Thoracic aorta (tissue), 2 donors: ENCODE data around the gene CACNA1B. TPM values are rescaled to one million over a fixed set of nuclear protein-coding genes. Genes with fewer than 3 reads are reported as not detected.

Experiments used
- ATAC-seq: fragments of 150-250 bp; one replicate; pipeline ENCODE4 v1.8.0; 2017; ENCODE audit warnings: low read depth; ENCODE audit not compliant: insufficient number of reproducible peaks, low FRiP score
- DNase-seq: peaks from one replicate; pipeline ENCODE4 v3.0.0-alpha.2; 2020; ENCODE audit warnings: low spot score
- H3K27ac ChIP-seq, 2 donors: fragments of 200-600 bp; sonication (generic); 1 replicate in 1 of 2; 2 replicates in 1 of 2; pipeline ENCODE4 v1.5.1; 2016; ENCODE audit warnings: mild to moderate bottlenecking in 2 of 2, moderate library complexity in 2 of 2
- H3K27me3 ChIP-seq: fragments of 200-600 bp; sonication (generic); replicated peaks from 2 replicates; pipeline ENCODE4 v1.6.0; 2016; ENCODE audit warnings: mild to moderate bottlenecking; ENCODE audit not compliant: insufficient read depth
- H3K36me3 ChIP-seq: fragments of 200-600 bp; sonication (generic); one replicate; pipeline ENCODE4 v1.5.1; 2016
- H3K4me1 ChIP-seq, 2 donors: fragments of 200-600 bp; sonication (generic); 1 replicate in 1 of 2; 2 replicates in 1 of 2; pipeline versions ENCODE4 v1.5.1 to v1.6.0; 2016; ENCODE audit warnings: low read depth in 2 of 2, mild to moderate bottlenecking in 1 of 2; ENCODE audit not compliant: control insufficient read depth in 1 of 2
- H3K4me3 ChIP-seq: fragments of 200-600 bp; sonication (generic); 2 replicates; pipeline ENCODE4 v1.5.1; 2016; ENCODE audit warnings: mild to moderate bottlenecking
- H3K9me3 ChIP-seq: fragments of 200-600 bp; sonication (generic); 2 replicates; pipeline ENCODE4 v1.5.1; 2016
- total RNA-seq, 2 donors: library from RNA; depleted of rRNA; stranded (reverse); fragments of >200 nt; gene quantifications; one replicate each; pipeline versions ENCODE4 v1.1.0 to v1.2.3, GENCODE V29; 2016
- TF ChIP-seq, protein P1 (sequence below): fragments of 200-600 bp; sonication (generic); IDR thresholded peaks from one replicate; pipeline ENCODE4 v1.5.1; 2019; ENCODE audit warnings: antibody characterized with exemption

The CACNA1B gene
- total RNA-seq, 2 donors from 2014 or later: 0.07 to 0.14 TPM

DNA sequence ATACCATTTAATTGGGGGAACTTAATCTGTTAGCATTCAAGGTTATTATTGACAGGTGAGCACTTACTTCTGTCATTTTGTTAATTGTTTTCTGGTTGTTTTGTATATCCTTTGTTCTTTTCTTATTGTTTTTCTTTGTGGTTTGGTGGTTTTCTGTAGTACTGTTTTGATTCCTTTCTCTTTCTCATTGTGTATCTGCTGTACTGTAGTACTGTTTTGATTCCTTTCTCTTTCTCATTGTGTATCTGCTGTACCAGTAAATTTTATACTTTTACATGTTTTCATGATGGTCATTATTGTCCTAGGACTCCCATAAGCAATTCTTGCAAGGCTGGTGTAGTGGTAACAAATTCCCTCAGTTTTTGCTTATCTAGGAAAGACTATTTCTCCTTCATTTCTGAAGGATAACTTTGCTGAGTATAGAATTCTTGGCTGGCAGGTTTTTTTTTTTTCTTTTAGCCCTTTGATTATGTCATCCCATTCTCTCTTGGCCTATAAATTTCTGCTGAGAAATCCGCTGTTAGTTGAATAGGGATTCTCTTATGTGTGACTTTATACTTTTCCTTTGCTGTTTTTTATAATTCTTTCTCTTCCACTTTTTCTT, 24.1 kb upstream of the CACNA1B start:
- no peak for DNase-seq
- H3K36me3 ChIP-seq: no peaks in the 10 kb centered on the region
- H3K27me3 ChIP-seq: no peaks in the 10 kb centered on the region
- ATAC-seq: no peak
- H3K27ac ChIP-seq: no peak overlapping the region
- H3K4me1 ChIP-seq: no peaks in the 10 kb centered on the region
- H3K4me3 ChIP-seq: no peak overlapping the region
- H3K9me3 ChIP-seq: peaks cover 28% of the 10 kb centered on the region
- TF ChIP-seq, protein P1, sequence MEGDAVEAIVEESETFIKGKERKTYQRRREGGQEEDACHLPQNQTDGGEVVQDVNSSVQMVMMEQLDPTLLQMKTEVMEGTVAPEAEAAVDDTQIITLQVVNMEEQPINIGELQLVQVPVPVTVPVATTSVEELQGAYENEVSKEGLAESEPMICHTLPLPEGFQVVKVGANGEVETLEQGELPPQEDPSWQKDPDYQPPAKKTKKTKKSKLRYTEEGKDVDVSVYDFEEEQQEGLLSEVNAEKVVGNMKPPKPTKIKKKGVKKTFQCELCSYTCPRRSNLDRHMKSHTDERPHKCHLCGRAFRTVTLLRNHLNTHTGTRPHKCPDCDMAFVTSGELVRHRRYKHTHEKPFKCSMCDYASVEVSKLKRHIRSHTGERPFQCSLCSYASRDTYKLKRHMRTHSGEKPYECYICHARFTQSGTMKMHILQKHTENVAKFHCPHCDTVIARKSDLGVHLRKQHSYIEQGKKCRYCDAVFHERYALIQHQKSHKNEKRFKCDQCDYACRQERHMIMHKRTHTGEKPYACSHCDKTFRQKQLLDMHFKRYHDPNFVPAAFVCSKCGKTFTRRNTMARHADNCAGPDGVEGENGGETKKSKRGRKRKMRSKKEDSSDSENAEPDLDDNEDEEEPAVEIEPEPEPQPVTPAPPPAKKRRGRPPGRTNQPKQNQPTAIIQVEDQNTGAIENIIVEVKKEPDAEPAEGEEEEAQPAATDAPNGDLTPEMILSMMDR: no peak

DNA sequence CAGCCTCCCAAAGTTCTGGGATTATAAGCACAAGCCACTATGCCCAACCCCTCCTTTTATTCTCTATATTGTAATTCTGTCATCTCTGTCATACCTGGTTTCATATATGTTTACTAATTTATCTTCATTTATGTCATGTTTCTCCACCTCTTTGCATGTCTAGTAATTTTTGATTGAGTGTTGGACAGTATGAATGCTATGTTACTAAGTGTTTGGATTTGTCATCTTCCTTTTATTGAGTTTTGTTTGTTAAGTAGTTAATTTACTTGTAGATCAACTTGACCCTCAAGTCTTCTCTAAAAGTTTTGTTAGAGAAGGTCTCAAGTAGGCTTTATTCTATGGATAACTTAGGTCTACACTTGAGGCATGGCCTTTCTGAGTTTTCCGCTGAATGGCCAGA, 17.2 kb upstream of the CACNA1B start:
- Histone ChIP-seq H3K4me3 (no peak overlapping the region), H3K36me3 (no peaks in the 10 kb centered on the region), H3K9me3 (peaks cover 17% of the 10 kb centered on the region), H3K27ac (no peak overlapping the region), H3K4me1 (no peaks in the 10 kb centered on the region), H3K27me3 (no peaks in the 10 kb centered on the region)
- TF ChIP-seq, protein P1: no peak
- DNase-seq (no peak), ATAC-seq (no peak)

DNA sequence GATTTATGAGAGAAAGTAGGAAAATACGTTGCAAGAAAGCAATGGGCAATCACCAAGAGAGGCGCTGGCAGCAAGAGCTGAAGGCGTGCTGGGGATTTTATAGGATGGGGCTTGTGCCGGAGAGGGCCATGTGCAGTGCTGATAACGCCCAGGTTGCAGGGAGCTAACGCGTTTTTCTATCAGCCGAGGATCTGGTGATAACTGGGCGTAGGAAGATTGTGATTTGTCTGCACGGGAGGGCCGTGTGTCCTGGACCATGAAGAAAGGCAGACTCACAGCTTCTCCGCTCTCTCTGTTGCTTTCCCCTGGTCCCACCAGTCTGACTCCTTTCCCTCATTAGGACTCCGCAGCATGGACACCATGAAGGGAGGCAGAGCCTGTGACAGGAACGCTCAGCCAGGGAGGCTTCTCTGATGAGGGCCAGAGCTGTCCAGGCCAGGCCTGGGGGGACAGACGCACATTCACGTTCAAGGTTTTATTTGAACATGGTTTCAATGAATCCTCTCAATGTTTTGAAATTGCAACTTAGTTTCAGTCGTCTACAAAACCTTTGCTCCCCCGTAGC, 11.9 kb upstream of the CACNA1B start:
- Histone ChIP-seq H3K27me3 (no peaks in the 10 kb centered on the region), H3K36me3 (no peaks in the 10 kb centered on the region), H3K27ac (no peak overlapping the region), H3K4me3 (no peak overlapping the region), H3K9me3 (peaks cover 5% of the 10 kb centered on the region), H3K4me1 (no peaks in the 10 kb centered on the region)
- DNase-seq (no peak), ATAC-seq (no peak)
- TF ChIP-seq, protein P1: no peak

DNA sequence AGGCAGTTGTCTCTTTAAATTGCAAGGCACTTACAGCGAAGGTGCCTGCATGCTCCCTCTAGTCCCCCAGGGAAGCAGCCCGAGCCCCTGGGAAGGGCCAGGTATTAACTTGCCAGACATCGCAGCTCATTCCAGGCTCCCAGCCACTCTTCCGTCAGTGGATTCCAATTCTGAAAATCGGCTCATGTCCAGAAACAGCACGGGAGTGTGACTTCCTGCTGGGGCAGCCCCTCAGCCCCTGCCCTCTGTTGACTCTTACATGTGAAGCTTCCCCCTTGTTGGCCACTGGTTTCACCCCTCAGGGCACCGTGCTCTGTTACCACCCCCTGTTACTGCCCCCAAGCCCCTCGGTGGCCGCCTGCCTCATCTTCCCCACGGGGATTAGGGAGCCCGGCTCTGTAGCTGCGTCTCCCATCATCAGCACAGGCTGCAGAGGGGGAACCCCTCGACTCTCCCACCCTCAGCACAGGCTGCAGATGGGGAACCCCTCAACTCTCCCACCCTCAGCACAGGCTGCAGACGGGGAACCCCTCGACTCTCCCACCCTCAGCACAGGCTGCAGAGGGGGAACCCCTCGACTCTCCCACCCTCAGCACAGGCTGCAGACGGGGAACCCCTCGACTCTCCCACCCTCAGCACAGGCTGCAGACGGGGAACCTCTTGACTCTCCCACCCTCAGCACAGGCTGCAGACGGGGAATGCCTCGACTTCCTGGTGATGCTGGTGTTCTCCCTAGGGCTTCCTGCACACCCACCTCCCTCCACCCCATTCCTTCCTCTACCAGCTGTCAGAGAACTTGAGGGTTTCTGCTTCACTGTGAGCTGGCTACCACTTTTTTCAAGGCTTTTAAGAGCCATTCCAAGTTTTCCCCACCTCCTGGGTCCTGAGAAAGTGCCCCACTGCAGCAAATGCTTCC, 11.1 kb upstream of the CACNA1B start:
- Histone ChIP-seq H3K9me3 (no peaks in the 10 kb centered on the region), H3K27ac (no peak overlapping the region), H3K27me3 (no peaks in the 10 kb centered on the region), H3K4me1 (no peaks in the 10 kb centered on the region), H3K4me3 (no peak overlapping the region), H3K36me3 (no peaks in the 10 kb centered on the region)
- TF ChIP-seq, protein P1: no peak
- ATAC-seq (no peak), DNase-seq (no peak)

DNA sequence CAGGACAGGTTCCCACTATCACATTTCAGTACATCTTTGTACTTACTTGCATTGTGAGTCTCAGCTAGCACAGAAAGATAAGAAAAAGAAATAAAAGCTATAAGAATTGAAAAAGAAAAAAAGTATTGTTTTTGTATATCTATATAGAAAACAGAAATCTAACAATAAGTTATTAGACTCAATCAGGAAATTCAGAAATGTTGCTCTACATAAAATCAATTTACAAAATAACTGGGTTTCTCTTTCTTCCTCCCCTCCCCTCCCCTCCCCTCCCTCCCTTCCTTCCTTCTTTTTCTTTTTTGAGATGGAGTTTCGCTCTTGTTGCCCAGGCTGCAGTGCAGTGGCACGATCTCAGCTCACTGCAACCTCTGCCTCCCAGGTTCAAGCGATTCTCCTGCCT, 7.2 kb upstream of the CACNA1B start:
- no peaks in the 10 kb centered on the region for H3K9me3 ChIP-seq
- TF ChIP-seq, protein P1: no peak
- H3K4me1 ChIP-seq: no peaks in the 10 kb centered on the region
- no peak overlapping the region for H3K27ac ChIP-seq
- no peaks in the 10 kb centered on the region for H3K27me3 ChIP-seq
- DNase-seq (no peak), ATAC-seq (no peak)
- H3K36me3 ChIP-seq: no peaks in the 10 kb centered on the region
- no peak overlapping the region for H3K4me3 ChIP-seq
